Mucosa of descending colon (tissue), 3 donors: ENCODE results near the gene C19orf25. TPM values are rescaled to one million over a fixed set of nuclear protein-coding genes. Genes with fewer than 3 reads are reported as not detected.
"Not testable (repeated sequence)": the region's sequence is repeated elsewhere in the genome, so short reads cannot be mapped to it uniquely, and the experiment has no call there.

Source experiments
- ATAC-seq: fragments of 200-7000 bp; cut with Tn5 transposase; one replicate; pipeline ENCODE4 v1.9.1; 2020; ENCODE audit warnings: mild to moderate bottlenecking, moderate library complexity
- DNase-seq, 3 donors: peaks; one replicate each; pipeline ENCODE4 v3.0.0-alpha.2; 2020
- H3K36me3 ChIP-seq: fragments of 200-600 bp; one replicate; pipeline ENCODE4 v1.8.0; 2021; ENCODE audit warnings: low read depth, mild to moderate bottlenecking
- H3K4me1 ChIP-seq: fragments of 200-600 bp; one replicate; pipeline ENCODE4 v1.8.0; 2021; ENCODE audit warnings: low read depth, mild to moderate bottlenecking
- H3K4me3 ChIP-seq: fragments of 200-600 bp; one replicate; pipeline ENCODE4 v1.8.0; 2021; ENCODE audit warnings: mild to moderate bottlenecking
- H3K9me3 ChIP-seq: fragments of 200-600 bp; one replicate; pipeline ENCODE4 v1.8.0; 2021; ENCODE audit warnings: mild to moderate bottlenecking
- CTCF ChIP-seq: fragments of 200-600 bp; IDR thresholded peaks from one replicate; pipeline ENCODE4 v1.8.0; 2022; ENCODE audit warnings: antibody characterized with exemption, mild to moderate bottlenecking
- intact Hi-C, 2 donors: fragments of 100-400 bp; cut with DNase I in 1 of 2; cut with micrococcal nuclease in 1 of 2; formaldehyde crosslinking; loops; one replicate each; pipeline versions ENCODE4 v1.11.0 to v1.11.1; 2022; cut with DNase I, micrococcal nuclease
- total RNA-seq, 3 donors: library from RNA; stranded (reverse); fragmentation: NEBNext Ultra II Directional in 2 of 3; extraction: Animal tissue kit (Norgen Biotek cat#: 25700) in 2 of 3; gene quantifications; one replicate each; pipeline versions ENCODE4 v1.2.1 to v1.2.4, GENCODE V29; 2021 to 2023
- donor health status: DM: no; HTN: no; CAD: no; lungs with moderate emphysema.
- donor health status: DM: no; HTN: no; CAD: no.
- donor health status: DM: no; HTN: yes; CAD: no.

Gene C19orf25
- total RNA-seq, 3 donors from 2014 or later: 36.7 to 48.9 (median 38.1) TPM

- intact Hi-C loops: no loop called here
- Histone ChIP-seq H3K4me3 (no peak overlapping the region), H3K4me1 (peaks cover 7% of the 10 kb centered on the region), H3K36me3 (no peaks in the 10 kb centered on the region), H3K9me3 (no peaks in the 10 kb centered on the region)
- DNase-seq (peak in 2 of 3 donors; percentile 69 to 76), ATAC-seq (peak; percentile 21)
- peak; percentile 61 for TF ChIP-seq CTCF
Measured at GRCh38 chr19:1503089-1503924, 24.3 kb upstream of the C19orf25 start.

DNA sequence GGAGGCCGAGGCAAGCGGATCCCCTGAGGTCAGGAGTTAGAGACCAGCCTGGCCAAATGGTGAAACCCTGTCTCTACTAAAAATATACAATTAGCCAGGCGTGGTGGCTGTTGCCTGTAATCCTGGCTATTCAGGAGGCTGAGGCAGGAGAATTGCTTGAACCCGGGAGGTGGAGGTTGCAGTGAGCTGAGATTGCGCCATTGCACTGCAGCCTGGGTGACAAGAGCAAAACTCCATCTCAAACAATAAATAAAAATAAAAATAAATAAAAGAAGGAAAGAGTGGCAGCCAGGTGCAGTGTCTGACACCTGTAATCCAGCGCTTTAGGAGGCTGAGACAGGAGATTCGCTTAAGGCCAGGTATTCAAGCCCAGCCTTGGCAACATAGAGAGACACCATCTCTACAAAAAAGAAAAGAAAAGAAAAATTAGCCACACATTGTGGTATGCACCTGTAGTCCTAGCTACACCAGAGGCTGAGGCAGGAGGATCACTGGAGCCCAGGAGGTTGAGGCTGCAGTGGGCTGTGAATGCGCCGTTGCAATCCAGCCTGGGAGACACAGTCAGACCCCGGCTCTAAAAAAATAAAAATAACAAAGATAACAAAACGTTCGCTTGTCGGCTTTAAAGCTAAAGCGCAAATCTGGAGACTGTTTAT lies 23.5 kb upstream of the C19orf25 start:
- H3K4me3 ChIP-seq: no peak overlapping the region
- ATAC-seq: no peak
- intact Hi-C loops: no loop called here

DNA sequence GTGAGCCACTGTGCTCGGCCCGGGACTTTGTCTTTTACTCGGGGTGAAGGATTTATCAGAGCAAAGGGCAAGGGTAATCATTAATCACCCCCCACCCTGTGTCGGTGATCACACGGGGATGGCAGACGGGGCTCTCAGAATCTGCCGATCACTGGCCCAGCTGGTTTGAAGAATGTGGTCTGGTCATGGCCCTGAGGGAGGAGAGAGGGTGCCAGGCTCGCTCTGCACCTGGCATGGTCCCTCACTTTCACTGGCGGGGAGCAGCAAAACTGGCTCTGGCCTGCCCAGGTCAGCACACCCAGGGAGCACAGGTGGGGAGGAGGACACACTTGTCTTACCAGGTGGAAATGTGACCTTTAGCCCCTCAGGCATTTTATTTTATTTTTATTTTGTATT lies 22.2 kb upstream of the C19orf25 start:
- no peaks in the 10 kb centered on the region for H3K9me3 ChIP-seq
- intact Hi-C loops: no loop called here
- no peak overlapping the region for H3K4me3 ChIP-seq
- ATAC-seq (peak; percentile 43), DNase-seq (no peak)
- H3K4me1 ChIP-seq: peaks cover 5% of the 10 kb centered on the region
- no peak for TF ChIP-seq CTCF
- H3K36me3 ChIP-seq: no peaks in the 10 kb centered on the region

More for the DNA sequence above, 23.5 kb upstream of the C19orf25 start:
- no peak for DNase-seq
- H3K9me3 ChIP-seq: no peaks in the 10 kb centered on the region
- TF ChIP-seq CTCF: no peak
- peaks cover 5% of the 10 kb centered on the region for H3K4me1 ChIP-seq
- no peaks in the 10 kb centered on the region for H3K36me3 ChIP-seq

DNA sequence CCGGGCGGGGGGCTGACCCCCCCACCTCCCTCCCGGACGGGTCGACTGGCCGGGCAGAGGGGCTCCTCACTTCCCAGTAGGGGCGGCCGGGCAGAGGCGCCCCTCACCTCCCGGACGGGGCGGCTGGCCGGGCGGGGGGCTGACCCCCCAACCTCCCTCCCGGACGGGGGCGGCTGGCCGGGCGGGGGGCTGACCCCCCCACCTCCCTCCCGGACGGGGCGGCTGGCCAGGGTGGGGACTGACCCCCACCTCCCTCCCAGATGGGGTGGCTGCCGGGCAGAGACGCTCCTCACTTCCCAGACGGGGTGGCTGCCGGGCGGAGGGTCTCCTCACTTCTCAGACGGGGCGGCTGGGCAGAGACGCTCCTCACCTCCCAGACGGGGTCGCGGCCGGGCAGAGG lies 20.2 kb upstream of the C19orf25 start:
- DNase-seq, intact Hi-C loops, H3K4me1 ChIP-seq, H3K9me3 ChIP-seq, ATAC-seq, H3K36me3 ChIP-seq, H3K4me3 ChIP-seq: not testable (repeated sequence)

DNA sequence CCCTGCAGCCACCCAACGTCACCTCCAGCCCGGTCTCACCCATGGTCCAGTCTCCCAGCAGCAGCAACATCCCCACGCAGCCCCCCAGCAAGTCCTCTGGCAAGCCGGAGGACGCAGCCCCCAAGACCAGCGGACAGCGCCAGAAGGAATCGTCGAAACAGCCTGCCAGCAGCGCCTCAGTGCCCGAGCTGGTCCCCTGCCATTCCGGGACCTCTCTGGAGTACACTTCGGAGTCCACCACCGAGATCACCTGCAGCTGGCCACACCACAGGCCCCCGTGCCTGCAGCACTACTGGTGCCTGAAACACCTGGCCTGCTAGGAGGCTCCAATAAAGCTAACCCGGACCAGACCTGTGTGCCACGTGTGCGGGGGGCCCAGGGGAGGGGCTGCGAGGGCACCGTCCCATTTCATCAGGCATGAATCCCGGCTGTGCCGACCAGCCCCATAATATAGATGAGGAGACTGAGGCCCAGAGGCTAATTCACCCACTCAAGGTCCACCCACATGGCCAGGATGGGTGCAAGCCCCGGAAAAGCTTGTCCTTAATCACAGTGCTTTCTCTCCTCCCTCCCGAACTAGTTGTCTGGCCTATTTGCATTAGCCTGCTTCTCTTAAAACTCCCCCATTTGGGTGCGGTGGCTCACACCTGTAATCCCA lies 18.7 kb upstream of the C19orf25 start:
- intact Hi-C loops: no loop called here
- DNase-seq: no peak
- no peaks in the 10 kb centered on the region for H3K4me1 ChIP-seq
- no peaks in the 10 kb centered on the region for H3K36me3 ChIP-seq
- no peaks in the 10 kb centered on the region for H3K9me3 ChIP-seq
- no peak overlapping the region for H3K4me3 ChIP-seq
- no peak for TF ChIP-seq CTCF
- no peak for ATAC-seq
